Stimulated activated CD8-positive, alpha-beta memory T cell treated with anti-CD3 and anti-CD28 coated beads, Interleukin-15, amount 100 ng/mL, for 48 hours (primary cell): Measurements from ENCODE around the gene ITPRIP.
A peak's percentile ranks its signal among the peaks of the same experiment; 100 is the strongest.

Experiments
- DNase-seq, 2 donors: peaks; one replicate each; pipeline ENCODE4 v3.0.0-alpha.2; 2020; ENCODE audit warnings: low read depth in 2 of 2

The ITPRIP gene

GRCh38 chr10:104340641-104341040, 2.4 kb upstream of the ITPRIP start:
- no peak for DNase-seq

DNA sequence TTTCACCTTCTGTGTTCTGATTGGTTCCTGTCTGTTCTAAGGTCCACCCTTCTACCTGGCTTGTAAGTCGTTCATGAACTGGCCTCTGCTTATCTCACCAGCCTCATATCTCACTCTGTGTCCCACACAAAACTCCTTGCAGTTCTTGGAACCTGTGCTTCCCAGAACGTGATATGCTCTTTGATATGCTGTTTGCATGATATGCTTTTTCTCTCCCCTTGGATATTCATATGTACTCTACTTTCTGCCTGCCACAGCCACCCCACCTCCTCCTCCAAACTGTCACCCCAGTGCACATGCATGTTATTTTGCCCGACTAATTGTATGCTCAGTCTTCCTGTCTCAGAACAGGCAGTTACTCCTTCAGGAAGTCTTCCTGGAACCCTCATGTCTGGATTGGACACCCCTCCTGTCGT, 1.9 kb upstream of the ITPRIP start:
- no peak for DNase-seq

- DNase-seq, result no peak
Observed at GRCh38 chr10:104339469-104340110, 1.3 kb upstream of the ITPRIP start.

DNA sequence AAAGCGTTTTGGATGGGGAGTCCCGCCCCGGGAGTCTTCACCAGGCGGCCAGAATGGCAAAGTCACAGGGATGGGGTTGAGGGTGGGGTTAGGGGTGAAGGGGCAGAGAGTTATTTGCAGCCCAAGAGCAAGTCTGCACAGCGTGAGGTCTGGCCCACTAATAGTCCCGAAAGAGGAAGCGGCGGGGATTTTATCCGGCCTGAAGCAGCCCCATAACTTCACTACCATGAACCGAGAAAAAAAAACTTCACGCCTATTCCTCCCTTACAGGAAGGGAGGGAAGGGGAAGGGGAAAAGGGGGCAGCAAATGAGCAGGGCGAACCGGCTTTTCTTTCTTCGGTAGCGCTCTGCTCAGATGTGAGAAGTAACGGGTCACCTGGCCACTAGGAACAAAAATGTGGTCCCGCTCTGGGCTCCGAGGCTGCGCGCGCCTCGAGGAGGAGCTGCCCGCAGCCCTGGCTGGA, 712 bp downstream of the ITPRIP start:
- DNase-seq, result no peak

- DNase-seq, result no peak
Observed at GRCh38 chr10:104336821-104337467, 1.3 kb downstream of the ITPRIP start.

GRCh38 chr10:104334965-104335650, 3.2 kb downstream of the ITPRIP start:
- DNase-seq, result no peak

DNA sequence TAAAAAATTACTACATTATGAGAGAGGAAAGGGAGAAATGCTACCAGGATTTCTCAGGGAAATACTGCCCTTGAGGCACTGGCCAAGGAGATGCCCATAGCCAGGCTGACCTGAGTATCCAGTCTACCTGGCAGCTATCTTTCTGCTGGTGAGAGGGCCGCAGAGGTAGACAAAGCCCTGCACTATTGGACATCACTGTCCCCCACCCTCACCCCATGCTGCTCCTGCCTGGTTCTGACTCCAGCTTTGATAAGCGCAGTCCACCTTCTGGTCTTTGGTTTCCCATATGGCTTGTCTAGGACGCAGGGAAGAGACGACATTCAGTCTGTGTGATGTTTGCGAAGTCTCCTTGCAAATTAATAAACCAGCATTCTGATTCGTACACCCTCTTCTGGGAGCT, 3.7 kb downstream of the ITPRIP start:
- no peak for DNase-seq

DNA sequence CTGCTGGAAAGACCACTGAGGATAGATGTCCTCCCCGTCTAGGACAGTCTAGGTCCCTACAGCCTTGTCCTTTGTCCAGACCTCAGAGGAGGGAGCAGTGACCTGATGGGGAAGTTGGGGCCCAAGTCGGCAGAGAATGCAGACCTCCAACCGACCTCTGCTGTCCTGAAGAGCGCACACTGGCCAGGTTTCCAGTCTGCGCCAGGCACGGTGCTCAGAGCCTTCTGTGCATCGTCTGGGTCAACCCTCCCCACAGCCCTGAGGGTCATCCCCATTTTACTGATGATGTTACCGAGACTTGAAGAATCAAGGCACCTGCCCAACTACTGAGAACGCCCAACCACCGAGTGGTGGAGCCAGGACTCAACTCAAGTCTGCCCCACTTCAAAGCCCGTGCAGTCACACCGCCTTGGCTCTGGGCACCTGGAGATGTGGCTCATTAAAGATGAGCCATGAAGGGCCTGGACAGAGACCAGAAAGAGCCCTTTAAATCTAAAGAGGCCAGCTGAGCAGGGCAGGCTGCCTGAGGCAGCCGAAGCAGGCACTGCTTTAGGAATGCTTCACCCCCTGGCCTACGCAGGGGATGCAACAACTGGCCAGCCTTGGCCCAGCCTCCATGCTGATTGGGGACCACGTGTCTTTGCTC, 4.4 kb downstream of the ITPRIP start:
- DNase-seq, result no peak

GRCh38 chr10:104333032-104333727, 5.1 kb downstream of the ITPRIP start:
- DNase-seq, result peak; percentile 41 to 56

DNA sequence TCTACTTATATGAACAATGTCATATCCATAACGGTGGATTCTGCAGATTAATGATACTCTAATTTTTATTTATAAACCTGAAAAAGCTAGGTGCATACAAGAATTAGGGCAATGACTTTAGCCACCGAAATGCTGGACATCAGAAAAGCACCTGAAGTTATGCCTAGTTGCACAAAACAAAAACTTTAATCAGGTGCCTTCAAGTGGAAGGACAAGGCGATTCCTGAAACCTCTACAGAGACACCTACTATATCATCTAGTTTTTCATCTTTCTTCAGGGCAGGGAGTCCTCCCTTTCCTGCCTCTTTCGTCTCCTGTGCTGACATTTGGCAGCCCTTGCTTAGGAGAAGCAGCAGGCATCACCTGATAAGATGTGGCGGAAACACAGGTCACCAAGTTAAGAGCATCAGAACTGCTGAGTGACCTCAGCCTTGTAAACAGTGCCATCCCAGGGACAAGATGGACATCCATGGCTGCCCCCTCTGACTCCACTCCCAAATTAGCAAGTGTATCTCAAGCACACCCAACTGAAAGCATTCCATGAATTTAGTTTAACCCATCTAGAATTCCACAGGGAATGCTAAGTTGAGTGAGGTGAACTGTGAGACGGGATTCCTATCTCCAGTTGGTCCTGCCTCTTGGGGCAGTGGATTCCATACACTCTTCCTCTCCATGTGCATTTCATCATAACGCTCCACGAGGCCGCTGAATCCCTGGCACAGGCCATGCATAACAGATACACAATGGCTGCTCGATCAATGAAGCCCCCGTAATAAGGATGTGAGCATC, 5.8 kb downstream of the ITPRIP start:
- DNase-seq, result no peak

DNA sequence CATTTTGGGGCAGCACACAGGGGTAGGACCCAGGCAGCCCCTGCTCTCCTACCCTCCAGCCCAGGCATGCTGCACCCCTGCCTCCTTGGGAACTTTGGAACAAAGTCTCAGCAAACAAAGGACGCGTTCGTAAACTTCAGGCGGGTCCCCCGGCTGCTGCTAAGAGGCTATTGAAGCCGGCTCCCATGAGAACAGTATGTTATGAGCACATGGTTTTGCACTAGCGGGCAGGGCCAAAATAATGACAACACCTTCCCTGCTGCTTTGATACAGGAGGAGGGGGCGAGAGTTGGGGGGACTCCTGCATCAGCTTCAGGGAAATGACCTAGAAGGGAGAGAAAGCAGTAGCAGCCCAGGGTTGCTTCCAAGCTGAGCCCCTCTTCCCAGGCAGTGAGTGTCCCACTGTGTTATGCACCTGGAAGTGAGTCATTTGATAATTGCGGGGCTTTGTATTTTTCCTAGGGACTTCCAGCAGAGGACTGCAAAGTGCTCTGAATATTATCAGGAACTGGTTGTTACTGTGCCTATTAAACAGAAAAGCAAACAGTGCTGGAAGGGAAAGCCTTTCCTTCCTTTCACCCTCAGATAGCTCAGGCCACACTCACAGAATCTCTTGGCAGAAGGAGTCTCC, 6.9 kb downstream of the ITPRIP start:
- DNase-seq, result no peak

DNA sequence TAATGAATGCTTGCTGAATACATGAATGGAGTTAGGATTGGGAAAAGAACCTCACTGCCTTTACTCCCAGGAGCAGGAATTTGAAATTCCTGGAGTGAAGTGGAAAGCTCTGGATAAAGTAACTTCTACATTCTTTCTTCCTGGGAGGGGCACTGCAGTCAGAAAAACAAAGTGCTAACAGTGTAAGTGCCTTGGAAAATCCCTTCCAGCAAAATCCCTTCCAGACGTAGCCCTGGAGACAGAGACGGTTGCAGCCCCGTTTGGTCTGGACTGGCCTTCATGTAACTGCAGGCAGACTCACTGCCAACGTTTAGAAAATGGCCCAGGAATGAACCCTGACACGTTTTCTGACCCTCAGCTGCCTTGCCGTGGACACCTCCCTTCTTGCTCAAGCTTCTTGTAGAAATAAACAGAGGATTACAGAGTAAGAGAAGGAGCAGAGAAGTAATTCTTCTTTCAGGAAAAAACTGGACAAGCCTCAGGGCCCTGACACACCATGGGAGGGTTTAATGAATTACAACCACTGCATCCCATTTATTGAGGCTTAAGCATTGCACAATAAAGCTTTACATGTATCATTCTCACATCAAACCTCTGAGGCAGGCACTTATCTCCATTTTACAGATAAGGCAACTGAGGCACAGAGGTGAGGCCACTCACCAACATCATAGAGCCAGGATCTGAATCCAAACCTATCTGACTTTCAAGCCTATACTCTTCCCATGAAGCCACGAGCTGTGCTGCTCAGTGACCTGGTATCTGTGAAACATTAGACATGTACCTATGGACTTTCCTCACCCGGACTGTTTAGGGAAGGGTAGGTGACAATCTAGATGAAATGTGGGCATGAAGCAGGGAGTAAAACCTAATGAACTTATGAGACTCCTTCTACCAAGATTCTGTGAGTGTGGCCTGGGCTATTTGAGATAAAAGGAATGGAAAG, 7.8 kb downstream of the ITPRIP start:
- no peak for DNase-seq

DNA sequence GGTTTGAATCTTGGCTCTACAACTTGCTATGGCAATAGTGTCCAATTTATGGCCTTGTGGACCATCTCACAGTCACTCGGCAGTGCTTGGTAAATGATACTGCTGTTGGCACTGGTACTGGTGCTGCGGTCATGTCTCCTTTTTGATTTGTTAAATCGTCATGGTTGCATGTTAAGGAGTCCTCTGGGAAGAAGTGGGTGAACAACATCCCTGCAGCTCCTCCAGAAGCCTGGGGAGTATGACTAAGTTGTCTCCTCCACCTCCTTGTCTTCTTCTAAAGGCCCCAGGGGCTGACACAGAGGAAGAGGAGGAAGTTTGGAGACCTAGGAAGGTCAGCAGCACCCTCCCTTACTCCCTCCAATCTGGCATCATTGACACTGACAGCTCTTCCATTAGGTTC, 8.5 kb downstream of the ITPRIP start:
- no peak for DNase-seq

- DNase-seq, result peak; percentile 77 to 82
Observed at GRCh38 chr10:104328896-104329710, 9.2 kb downstream of the ITPRIP start.

GRCh38 chr10:104328646-104328895, 9.7 kb downstream of the ITPRIP start:
- DNase-seq, result no peak

DNA sequence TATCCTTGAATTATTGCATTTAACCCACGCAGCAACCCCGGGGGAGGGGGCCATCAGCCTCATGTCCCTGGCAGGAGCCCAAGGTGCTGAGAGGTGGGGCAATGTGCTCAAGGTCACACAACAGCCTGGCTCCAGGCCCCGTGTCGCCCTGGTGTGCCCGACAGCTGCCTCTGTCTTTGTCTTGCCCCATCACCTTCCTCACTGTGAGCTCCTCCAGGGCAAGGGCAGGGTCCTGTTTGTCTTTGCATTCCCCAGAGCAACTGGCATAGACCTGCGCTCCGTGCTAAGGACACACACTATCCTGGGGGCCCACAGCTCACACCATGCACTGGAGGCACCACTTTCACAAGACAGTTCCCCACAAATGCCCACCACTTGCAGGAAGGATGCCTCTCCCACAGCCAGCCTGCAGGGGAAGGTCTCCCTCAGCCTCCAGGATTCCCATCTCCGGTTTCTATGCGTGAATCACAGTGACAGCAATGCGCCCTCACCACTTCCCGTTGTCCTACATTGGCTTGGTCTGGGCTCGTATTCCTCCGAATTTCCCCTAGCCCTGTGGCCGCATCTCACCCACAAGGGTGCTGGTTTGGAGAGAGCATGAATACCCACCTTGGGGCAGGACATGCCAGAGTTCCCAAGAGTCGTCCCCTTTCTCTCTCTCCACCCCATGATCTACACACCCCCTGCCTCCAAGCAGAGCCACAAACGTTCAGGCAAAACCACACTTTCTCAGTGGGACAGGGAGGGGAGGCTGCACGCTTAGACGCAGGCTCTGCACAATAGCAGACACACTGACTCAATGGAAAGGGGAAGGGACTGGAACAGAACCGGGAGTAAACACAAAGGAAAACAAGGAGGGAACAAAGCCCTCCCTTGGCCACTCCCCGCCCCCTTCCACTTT, 10.3 kb downstream of the ITPRIP start:
- no peak for DNase-seq

- DNase-seq, result no peak
Observed at GRCh38 chr10:104326991-104327610, 11.2 kb downstream of the ITPRIP start.
